NOMO-1 treated with DMSO at 0.1 percent for 48 hours (cell line): Measurements from ENCODE around the gene TGFBR3.

ENCODE experiments used
- DNase-seq: peaks from one replicate; lab custom pipeline; 2025; ENCODE audit not compliant: unreplicated experiment; lab: John Stamatoyannopoulos, UW

TGFBR3 gene

GRCh38 chr1:91827459-91828321, 58.3 kb downstream of the TGFBR3 start:
- DNase-seq, result no peak

- DNase-seq, result no peak
Observed at GRCh38 chr1:91827087-91827458, 58.9 kb downstream of the TGFBR3 start.

DNA sequence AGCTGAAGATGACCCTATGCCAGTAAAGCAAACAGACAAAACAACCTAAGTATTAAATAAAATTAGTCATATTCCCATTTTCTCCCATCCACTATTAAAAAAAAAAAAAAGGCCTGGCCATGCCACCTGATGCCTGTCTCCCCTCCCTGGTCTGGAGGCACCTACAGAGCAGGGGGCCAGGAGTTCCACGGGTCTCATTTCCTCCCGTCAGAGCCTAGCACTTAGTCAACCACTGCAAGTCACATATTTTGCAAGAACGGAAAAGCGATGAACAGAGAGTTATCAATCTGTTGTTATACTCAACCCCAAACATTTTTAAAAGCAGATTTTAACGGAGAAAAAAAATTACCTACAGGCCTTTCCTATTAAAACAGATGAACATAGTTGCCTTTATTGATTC, 59.3 kb downstream of the TGFBR3 start:
- no peak for DNase-seq

GRCh38 chr1:91826248-91826647, 59.7 kb downstream of the TGFBR3 start:
- DNase-seq, result no peak

DNA sequence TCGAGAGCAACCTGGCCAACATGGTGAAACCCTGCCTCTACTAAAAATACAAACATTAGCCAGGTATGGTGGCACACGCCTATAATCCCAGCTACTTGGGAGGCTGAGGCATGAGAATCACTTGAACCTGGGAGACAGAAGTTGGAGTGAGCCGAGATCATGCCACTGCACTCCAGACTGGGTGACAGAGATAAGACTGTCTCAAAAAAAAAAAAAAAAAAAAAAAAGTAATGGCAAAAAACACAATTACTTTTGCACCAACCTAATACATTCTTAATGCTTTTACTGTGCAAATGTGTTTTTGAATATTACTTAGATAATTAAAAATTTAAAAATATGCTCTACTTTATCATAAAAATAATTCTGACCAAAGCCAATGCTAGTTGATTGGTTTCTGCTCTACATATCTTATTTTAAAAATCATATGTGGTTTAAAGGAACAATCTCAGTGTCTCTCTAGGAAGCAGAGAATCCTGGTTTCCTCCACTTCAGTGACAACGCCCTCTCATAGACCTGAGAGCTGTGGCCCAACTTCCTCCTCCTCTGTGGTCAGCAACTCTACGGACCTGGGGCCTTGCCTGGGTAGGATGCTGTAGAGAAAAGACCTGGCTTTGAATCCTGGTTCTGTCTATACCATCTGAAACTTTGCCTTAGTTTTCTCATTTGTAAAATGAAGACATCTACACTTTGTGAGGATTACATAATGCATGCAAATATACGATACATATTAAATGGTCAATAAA, 64.7 kb downstream of the TGFBR3 start:
- DNase-seq, result peak; percentile 22

DNA sequence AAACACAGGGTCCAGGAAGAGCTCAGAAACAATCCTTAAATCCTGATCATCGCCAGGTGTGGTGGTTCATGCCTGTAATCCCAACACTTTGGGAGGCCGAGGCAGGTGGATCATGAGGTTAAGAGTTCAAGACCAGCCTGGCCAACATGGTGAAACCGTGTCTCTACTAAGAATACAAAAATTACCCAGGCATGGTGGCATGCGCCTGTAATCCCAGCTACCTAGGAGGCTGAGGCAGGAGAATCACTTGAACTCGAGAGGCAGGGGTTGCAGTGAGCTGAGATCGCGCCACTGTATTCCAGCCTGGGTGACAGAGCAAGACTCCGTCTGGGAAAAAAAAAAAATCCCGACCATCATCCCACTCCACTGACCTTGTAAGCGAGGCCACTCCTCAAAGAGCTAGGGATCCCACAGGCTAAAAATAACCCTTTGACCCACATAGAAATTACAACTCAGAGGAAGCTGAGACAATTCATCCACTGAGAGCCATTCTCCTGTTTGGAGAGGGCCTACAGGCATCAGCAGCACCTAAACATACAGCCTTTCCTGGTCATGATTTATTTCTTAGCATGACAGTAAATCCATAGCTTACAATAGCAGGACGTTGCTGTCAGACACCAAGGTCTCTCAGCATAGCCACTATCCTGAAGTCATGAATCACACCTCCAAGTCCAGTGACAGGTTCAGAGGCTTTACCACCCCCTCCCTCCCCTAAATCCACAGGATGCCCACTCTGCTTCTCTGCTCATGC, 66.7 kb downstream of the TGFBR3 start:
- no peak for DNase-seq

DNA sequence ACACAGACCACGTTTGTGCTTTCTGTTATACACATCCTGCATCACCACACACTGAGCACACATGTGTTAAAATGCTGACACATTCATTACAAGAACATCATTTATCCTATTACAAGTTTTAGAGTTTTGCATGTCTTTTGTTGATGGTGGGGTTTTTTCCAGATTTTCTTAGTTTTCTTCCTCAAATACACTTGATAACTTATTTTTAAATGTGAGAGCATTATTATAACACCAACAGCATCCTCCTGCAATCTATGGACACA, 67.3 kb downstream of the TGFBR3 start:
- no peak for DNase-seq

- no peak for DNase-seq
Observed at GRCh38 chr1:91817211-91817905, 68.6 kb downstream of the TGFBR3 start.

DNA sequence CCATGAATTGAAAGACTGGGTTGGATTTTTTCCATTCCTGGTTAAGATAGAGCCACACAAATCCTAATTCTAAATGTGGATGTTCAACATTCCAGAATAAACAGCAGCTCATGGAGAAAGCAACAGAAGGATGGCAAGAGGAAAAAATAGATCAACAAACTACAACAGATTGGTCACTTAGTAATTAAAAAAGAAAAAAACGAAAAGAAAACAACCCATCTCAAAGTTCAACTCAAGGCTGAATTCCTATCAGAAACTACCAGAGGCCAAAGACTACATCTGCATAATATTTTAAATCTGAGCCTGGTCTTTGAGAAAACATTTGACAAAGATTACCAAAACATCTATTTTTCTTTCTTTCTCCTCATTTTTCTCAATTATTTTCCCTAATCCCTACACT, 69.9 kb downstream of the TGFBR3 start:
- no peak for DNase-seq

DNA sequence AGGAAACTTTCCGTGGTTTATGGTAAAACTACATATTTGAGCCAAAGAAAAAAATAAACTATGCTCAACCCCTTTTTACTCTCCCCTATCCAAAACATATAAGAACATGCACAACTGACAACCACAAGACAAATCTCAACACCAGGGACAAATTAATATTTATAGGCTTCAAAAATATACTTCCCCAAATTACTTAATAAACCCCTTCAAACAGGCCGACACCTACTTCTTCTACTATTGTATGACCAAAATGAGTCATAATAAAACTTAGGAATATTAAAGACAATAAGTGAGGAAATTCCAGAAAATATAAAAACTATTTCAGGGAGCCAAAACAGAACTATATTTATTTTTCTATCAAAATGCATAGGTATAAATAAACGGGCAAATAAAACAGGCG, 71.5 kb downstream of the TGFBR3 start:
- no peak for DNase-seq

DNA sequence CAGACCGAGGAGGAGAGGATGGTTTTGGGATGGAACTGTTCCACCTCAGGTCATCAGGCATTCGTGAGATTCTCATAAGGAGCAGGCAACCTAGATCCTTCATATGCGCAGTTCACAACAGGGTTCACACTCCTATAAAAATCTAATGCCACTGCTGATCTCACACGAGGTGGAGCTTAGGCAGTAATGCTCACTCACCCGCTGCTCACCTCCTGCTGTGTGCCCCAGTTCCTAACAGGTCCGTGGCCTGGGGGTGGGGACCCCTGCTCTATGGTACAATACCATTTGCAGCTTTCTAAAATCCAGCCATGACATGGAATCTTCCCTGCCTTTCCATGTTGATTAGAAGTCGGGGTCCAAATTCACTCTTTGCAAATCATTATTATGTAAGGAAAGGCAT, 72.1 kb downstream of the TGFBR3 start:
- DNase-seq, result no peak

- no peak for DNase-seq
Observed at GRCh38 chr1:91811363-91812025, 74.5 kb downstream of the TGFBR3 start.

DNA sequence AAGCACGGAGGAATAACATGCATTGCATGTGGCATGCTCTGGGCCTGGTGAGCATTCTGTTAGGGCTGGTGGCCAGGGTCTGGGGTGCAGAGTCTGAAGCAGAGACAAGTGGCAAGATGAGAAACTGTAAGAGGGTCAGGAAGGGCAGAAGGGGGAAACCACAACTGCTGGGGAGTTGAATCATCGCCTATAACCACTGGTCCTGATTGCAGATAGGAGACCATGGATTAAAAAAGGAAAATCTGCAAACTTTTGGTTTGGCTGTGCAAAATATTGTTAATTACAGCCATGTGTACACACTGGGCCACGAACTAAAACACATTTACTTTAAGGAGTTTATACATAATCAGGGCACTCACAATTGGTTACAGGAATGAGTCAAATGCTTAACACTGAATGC, 76.6 kb downstream of the TGFBR3 start:
- no peak for DNase-seq

DNA sequence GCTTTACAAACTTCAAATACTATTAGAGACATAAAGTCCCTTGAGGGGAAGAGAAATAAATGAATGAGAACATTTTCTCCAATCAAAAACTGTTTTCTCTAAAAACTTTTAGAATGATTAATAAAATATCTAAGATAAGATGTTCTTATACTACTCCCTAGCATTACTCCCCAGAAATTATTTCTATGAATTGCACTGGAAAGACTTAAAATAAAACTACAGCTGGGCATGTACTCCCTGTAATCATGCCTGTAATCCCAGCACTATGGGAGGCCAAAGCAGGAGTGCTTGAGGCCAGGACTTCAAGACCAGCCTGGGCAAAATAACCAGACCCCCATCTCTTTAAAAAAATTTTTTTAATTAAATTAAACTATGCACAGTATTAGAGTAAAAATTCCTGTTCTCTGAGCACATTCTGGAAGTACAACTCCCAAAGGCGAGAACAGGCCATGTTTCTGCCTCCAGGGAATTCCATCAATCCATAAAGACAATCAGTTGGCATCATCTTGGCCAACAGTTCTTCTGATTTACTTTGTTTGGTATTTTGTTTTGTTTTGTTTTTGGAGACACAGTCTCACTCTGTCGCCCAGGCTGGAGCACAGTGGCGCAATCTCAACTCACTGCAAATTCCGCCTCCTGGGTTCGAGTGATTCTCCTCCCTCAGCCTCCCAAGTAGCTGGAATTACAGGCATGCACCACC, 77.9 kb downstream of the TGFBR3 start:
- no peak for DNase-seq

DNA sequence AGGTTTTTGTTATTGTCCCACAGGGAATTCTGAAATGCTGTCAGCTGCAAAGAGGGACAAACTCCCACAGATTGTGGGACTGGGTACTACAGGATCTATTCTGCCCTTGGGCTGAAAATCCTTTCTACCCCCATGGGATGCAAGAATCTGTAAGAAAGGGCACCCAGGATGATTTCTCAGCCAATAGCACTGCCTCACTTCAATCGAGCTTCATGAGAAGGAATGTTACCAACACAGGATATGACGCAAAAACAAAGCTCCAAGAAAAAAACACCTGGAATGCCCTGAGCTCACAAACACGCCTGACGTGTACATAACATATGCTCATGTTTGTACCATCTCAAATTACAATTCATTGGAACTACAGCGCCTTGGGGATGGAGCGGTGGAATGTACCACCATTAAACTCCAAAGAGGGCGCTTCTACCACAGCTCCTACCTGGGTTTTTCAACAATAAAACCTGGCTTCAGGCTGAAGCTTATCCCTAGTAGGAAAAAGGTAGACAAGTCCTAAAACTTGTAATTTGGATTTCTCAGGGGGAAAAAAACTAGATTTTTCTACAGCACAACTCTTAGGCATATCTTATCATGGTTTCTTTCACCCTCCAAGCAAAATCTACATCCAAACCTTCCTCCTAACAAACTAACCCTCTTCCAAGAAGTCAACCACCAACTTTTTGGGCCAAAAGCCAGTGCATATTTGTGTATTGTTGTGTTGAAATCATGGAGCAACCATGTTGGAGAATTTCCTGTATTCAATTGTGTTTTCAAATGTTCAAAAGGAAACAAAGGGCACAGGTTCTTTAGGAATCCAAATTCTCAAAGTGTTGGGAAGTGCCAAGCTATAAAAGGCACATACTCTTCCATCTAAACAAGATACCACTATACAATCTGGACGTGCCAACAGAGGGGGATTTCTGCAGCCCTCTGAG, 78.9 kb downstream of the TGFBR3 start:
- DNase-seq, result no peak

- no peak for DNase-seq
Observed at GRCh38 chr1:91806181-91806768, 79.7 kb downstream of the TGFBR3 start.

GRCh38 chr1:91805311-91805801, 80.6 kb downstream of the TGFBR3 start:
- no peak for DNase-seq

DNA sequence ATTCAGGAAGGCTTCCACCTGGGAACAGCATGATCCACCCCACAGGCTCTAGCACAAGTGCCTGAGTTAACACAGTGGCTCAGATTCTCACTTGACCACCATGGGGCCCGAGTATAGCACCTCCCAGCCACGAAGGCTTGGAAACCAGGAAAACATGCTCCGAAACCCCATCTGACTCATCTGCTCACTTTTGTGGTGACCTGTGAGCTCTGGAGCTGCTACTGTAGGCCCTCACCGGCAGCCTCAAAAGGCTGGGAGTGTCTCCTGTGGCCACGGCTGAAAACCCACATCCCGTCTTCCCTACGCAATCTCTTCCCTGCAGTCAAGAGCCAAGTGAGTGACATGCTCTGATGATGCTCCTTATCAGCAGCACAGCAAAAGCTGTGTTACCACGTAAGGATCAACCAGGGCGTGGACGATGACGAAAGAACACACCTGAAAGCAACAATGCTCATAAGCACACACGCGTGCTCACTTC, 81.4 kb downstream of the TGFBR3 start:
- no peak for DNase-seq
